PFSK-1 (cell line): ENCODE measurements around the gene RACK1.

Experiments used
- FOXP2 ChIP-seq: optimal IDR thresholded peaks from 2 replicates; pipeline ENCODE3; 2011; ENCODE audit warnings: borderline replicate concordance, control low read depth, inconsistent platforms; ENCODE audit not compliant: insufficient read depth; ENCODE audit errors: extremely low read length, extremely low read depth
- POLR2AphosphoS5 ChIP-seq: IDR thresholded peaks from 2 replicates; pipeline ENCODE4 v1.6.1; 2012; ENCODE audit warnings: low read depth, mild to moderate bottlenecking, control low read depth, low read length, moderate library complexity
- REST ChIP-seq, 2 experiments: IDR thresholded peaks; 2 replicates each; pipeline versions ENCODE4 v1.6.1 to v1.8.0; 2011 to 2012; ENCODE audit warnings: low read depth in 2 of 2, low read length in 2 of 2, control low read depth in 1 of 2, inconsistent platforms in 1 of 2, mild to moderate bottlenecking in 1 of 2, moderate library complexity in 1 of 2; ENCODE audit not compliant: insufficient read depth in 1 of 2
- SIN3A ChIP-seq: IDR thresholded peaks from 2 replicates; pipeline ENCODE4 v1.6.1; 2012; ENCODE audit warnings: mild to moderate bottlenecking, low read length, moderate library complexity, borderline replicate concordance; ENCODE audit not compliant: insufficient read depth
- TAF1 ChIP-seq: IDR thresholded peaks from 2 replicates; pipeline ENCODE4 v1.6.1; 2012; ENCODE audit warnings: low read length, control low read depth, borderline replicate concordance; ENCODE audit not compliant: insufficient read depth

The RACK1 gene

DNA sequence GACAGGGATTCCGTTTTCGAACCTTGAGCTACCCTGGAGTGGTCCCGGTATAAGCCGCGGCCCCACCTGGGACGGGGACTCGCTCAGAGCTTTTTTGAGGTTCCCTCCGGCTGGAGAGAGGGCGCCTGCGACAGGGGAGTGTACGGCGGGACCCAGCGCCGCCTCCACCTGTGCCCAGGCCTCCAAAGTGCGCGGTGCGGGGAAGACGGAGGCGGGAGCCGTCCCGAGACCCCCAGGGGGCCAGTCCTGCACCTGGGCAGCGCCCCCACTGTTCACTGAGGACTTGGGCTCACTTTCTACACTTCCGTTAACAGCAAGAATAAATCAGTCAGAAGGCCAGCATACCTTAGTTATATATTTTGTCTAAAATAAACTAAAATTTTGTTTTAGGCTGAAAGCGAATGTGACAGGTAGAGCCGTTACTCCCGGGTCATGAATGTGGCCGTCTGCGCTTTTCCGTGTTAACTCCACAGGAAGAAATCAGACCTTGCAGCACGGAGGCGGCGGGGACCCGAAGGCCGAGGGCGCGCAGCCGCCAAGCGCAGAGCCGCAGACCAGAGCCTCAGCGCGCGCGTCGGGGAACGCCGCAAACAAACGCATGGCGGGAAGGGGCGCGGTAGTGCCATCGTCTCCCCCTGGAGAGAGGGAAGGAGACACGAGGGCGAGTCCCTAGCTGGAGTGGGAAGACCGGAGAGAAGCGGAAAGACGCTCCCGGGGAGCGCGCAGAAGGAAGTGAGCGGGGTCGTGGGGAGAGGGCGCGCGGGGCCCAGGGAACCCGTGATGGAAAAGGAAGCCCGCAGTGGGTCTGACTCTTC, 52.8 kb downstream of the RACK1 start:
- no peak for TF ChIP-seq REST (IDR thresholded peaks at IDR 0.05; ENCODE audit: insufficient read depth in 1 of 2, low read depth in 2 of 2, low read length in 2 of 2)
- no peak for TF ChIP-seq SIN3A
- no peak for TF ChIP-seq POLR2AphosphoS5
- TF ChIP-seq TAF1 = no peak
- no peak for TF ChIP-seq FOXP2

DNA sequence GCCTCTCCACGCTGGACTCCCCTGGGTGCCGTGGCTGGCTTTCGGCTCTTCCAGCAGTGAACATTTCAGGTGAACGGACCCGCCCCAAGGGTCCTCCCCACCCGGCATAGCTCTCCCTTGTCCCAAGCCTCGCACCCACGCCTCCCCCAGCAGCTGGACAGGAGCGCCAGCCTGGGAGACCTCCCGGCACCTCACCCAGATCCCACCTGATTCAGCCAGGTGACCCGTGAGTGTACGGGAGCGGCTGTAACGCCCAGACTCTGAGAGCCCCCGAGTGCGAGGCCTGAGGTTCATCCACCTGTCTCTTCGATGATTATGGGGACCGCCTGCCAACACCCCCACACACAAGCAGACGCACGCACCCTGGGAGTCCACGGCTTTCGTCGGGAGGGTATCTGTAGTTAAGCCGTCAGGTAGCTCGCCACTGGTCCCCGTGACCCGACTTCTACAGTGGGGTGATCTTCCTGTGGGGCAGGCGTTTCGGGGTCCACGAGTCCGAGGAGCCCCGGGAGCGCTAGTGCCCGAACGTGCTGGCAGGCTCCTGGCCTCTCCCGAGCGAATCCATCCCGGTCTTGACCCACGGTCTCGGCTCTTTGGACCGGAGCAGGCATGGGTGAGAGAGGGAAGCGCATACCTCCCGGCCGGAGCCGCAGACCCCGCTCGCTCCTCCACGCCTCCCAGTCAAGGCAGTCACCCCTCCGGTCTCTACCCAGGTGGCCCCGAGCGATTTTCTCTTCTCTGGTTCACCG, 53.6 kb downstream of the RACK1 start:
- TF ChIP-seq POLR2AphosphoS5 = no peak
- TF ChIP-seq FOXP2 = no peak
- no peak for TF ChIP-seq TAF1
- no peak for TF ChIP-seq SIN3A
- TF ChIP-seq REST (IDR thresholded peaks at IDR 0.05; ENCODE audit: insufficient read depth in 1 of 2, low read depth in 2 of 2, low read length in 2 of 2) = no peak

- no peak for TF ChIP-seq SIN3A
These were observed 54.2 kb downstream of the RACK1 start for GRCh38 chr5:181189363-181189961.

DNA sequence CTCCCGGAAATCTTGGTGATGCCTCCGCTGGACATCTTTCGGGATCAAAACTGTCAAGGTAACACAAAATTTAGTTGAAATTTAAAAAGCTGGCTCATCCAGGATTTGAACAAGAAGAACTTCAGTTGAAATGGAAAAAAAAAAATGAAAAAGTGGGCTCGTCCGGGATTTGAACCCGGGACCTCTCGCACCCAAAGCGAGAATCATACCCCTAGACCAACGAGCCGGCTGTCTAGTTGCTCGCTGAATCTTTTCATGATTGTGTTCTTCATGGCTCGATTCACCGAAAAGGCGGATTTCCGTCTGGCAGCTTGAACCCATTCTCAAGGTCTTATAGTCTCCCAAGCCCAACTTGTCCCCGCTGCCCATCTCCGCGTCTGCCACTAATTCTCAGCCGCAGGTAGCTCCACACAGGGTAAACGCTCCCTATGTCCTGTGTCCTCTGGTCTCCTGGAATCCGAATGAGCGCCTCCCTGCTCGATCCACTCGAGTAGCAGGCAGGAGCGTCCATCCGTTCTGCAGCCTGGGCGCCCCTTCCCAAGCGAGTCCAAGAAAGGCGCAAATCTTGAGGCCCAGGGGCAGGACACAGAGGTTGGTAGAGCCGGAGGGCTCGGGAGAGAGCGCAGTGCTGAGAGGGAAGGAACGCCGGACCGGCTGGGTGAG, 54.9 kb downstream of the RACK1 start:
- no peak for TF ChIP-seq TAF1
- TF ChIP-seq SIN3A = no peak
- TF ChIP-seq POLR2AphosphoS5 = no peak
- no peak for TF ChIP-seq FOXP2
- no peak for TF ChIP-seq REST (IDR thresholded peaks at IDR 0.05; ENCODE audit: insufficient read depth in 1 of 2, low read depth in 2 of 2, low read length in 2 of 2)

GRCh38 chr5:181187500-181188213, 56.0 kb downstream of the RACK1 start:
- no peak for TF ChIP-seq TAF1
- 0 out of 4 replicates have a peak, but pooled peaks of 1 of the 2 experiments have one; percentile 34 for TF ChIP-seq REST (IDR thresholded peaks at IDR 0.05; ENCODE audit: insufficient read depth in 1 of 2, low read depth in 2 of 2, low read length in 2 of 2)
